Kidney capillary endothelial cell (primary cell): ENCODE data around the gene SLC22A4.
A peak's percentile ranks its signal among the peaks of the same experiment; 100 is the strongest.

Experiments used
- DNase-seq: peaks from one replicate; pipeline ENCODE4 v3.0.0-alpha.2; 2018; ENCODE audit warnings: low spot score

SLC22A4 gene

DNA sequence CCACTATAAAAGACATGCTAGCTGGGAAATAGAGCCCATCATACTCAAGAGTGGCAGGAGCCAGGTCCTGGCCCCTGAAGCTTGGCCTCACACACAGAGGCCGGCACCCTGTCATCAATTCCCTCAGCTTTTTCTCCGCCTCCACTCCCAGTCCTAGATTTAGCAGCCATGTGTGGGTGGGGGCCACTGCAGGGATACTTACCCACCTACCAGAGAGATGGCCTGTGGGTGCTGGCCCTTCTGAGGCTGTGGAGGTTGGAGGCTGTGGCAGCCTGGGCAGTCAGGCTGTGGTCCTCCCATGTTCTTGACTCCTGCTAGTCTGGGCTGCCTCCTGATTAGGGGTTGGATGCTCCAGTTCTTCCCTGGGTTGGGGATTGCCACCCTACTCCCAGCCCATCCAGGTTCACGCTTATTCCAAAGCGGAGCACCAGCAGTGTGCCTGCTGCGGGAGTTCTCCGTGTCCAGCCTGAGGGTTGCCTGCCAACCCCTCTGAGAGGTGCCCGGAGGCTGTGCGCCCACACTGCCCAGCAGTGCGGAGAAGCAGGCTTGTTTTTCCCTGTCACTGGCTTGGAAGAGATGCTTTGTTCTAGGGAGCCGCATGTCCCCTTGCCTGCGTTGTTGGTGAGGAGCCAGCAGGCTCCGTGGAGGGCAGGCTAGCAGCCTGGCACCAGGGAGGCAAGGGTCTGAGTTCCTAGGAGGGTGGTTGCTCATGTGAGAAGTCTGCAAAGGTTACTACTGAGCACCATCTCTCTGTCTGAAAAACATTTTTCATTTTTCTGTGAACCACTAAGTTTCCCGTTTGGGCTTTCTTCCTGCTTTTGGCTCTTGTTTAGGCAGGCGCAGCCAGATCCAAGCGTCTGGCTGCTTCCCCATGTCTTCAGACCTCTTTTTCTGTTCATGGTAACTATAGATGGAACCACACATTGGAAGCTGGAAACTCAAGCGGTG, 82.8 kb downstream of the SLC22A4 start:
- no peak for DNase-seq

DNA sequence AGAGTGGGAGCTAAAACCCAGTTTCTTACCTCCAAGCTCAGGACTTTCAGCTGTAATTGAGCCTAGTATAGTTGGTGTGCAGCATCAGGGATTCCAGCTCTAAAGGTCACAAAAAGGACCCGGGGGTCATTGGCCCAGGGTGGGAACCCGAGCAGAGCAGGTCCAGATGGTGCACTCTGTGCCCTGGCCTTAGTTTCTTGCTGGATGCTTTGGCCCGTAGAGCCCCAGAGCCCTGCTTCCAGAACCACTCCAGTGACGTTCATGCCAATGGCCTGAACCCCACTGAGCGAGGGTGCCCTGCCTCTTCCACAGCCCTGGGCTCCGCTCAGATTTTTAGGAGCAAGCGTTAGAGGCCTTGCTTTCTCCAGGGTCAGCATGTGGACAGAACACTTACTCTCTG, 83.5 kb downstream of the SLC22A4 start:
- DNase-seq: no peak

DNA sequence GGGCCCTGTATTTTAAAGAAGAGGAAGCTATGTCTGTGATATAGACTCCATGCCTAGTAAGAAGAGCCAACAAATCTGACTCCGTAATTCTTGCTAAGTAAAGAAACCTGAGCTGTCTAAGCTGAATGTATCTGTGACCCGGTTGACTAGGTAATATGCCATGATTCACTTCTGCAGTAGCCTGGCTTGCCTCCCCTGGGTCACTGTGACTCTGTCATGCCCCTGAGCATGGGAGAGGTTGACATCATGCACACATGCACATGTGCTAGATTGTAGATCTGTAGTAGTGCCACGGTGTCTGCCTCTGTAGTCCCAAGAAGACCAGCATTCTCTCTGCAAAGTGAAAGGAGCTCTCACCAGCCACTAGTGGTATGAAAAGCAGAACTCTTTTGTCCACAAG, 84.4 kb downstream of the SLC22A4 start:
- DNase-seq: no peak

DNA sequence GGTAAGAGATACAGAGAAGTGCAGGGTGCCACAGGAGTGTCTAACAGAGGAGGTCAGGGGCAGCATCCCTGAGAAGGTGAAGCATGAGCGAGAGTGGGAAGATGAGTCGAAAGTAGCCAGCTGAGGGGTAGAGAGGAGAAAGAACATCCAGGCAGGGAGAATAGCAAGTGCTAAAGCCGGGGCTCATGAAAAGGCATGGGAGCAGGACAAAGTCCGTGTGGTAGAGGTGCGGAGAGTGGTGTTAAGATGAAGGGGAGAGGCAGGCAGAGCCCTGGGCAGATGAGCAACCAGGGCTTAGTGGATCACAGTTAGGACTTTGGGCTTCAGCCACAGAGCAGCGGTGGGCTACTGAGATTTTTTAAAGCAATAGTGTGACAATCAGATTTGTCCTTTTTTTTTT, 85.9 kb downstream of the SLC22A4 start:
- no peak for DNase-seq

DNA sequence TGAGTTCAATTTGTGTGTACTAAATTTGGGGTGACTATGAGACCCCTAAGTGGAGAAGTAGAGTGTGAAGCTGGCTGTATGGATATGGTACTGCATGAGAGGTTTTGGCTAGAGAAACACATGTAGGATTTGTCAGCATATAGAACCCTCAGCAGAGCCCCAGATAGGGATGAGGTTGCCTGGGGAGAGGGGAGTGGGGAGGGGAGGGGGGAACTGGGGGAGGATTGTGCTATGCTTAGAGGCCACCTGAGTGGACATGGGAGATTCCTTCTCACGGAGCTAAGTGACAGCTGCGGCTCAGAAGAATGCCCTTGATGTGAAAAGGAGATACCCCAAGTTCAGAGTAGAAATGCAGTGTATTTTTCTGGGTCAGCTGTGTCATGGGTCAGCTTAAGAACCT, 86.5 kb downstream of the SLC22A4 start:
- DNase-seq: no peak

DNA sequence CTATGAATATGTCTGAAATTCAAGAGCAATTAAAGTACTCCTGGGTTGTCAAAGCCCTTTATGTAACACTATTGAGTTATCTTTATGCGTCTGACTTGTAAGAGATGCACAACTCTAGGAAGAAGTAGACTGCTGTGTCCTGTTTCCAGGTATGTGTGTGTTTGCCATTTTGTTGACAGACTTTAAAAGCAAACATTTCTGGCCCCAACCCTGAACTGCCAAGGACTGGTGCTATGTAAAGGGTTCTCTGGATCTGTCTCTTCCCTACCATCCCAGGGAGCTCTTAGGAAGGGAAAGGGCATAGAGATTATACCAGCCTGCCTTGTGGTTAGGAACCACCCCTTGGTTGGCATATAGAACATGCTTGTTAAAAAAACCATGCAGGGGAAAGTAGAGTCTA, 87.4 kb downstream of the SLC22A4 start:
- no peak for DNase-seq

DNA sequence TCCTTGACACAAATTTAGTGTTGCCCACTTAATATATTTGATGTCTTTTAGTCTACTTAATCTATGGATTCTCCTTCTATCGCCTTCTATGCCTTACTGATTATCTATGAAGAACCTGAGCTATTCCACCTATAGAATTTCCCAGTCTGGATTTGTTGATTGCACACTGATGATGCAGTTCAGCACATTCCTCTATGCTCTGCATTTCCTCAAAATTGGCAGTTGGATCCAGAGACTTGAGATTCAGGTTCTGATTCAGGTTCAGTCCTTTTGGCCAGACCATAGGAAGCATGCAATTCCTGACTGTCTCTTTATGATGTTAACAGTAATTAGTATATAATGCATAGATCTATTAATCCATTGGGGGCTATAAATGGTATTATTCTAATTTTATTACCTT, 89.1 kb downstream of the SLC22A4 start:
- DNase-seq: no peak

DNA sequence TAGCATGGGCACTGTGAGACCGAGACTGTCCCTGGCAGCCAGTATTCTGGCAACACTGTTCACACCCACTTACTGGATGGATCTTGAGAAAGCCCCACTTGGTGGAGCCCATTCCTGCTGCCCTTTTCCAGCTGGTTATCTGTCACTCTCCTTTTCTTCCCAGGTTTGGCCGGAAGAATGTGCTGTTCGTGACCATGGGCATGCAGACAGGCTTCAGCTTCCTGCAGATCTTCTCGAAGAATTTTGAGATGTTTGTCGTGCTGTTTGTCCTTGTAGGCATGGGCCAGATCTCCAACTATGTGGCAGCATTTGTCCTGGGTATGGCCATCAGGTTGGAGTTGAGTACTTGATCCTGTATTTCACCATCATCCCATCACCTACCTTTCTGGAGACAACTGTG, 89.8 kb downstream of the SLC22A4 start:
- DNase-seq: no peak

DNA sequence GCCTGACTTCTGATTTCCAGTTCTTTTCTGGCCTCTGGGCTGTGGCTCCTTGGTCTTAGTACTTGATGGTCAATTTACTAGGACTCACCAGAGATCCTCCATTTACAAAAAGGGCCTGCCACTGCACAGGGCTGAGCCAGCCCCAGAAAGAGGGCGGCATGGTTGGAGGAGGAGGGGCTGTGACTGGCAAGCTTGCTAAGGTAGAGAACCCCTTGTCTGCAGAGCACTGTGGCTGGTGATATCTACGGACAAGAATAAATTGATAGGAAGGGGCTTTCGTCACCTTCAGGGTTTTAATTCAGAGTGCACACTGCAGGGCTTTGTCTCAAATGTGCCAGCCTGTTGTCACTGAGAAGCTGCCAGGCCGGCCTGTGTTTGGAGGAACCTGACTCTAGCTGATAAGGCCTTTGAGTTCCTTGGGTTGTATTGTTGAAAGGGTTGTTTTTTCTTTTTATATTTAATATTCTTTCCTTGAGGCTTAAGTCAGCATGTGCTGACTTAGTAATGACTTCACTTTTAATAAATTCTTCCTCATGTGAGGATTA, 90.4 kb downstream of the SLC22A4 start:
- no peak for DNase-seq

DNA sequence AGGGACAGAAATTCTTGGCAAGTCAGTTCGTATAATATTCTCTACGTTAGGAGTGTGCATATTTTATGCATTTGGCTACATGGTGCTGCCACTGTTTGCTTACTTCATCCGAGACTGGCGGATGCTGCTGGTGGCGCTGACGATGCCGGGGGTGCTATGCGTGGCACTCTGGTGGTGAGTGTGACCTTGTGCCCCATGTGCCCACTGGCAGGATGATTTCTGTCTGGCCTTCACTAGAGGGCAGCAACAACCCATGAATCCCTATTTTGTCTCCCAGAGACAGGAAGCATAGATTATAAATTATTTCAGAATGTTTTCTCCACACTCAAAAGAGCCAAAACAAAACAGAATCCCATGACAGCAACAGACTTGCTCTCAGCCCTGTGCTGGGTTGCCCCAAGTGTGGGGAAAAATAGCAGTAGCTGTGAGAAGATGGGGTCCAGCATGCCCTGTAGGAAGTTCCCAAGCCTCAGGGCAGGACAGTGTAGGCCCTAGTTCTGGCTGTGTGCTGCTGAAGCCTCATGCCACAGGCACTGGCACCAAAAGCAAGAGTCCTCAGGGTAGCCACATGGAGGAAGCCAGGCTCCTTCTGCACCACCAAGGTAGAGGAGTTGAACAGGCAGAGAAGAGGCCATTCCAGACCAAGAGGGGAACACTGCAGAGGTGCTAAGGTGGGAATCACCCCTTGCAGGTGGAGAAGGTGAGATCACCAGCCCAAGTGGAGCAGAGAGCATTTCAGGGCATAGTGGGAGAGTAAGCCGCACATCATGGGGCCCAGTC, 91.3 kb downstream of the SLC22A4 start:
- peak; percentile 78 for DNase-seq

DNA sequence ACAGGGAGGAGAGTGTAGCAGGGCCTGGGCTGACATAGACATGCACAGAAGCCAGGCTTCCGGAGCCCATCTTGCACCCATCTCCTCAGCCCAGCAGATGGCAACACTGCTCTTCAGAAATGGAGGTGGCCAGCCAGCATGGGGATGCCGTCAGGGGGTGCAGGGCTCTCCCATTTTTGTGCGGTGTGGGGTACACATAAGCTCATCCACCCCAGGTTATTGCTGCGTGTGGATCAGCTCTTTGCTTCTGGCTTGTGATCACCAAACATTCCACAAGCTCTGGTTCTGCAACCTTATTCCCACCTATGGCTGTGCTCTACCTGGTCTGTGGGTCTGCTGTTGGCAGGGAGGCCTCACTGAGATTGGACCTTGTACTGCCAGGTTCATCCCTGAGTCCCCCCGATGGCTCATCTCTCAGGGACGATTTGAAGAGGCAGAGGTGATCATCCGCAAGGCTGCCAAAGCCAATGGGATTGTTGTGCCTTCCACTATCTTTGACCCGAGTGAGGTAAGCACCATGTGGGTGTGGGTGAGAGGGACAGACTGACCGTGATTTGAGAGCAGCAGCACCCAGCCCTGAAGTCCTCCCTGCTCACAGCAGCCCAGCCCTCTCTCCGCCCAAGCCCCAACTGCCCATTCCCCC, 92.6 kb downstream of the SLC22A4 start:
- peak; percentile 82 for DNase-seq

DNA sequence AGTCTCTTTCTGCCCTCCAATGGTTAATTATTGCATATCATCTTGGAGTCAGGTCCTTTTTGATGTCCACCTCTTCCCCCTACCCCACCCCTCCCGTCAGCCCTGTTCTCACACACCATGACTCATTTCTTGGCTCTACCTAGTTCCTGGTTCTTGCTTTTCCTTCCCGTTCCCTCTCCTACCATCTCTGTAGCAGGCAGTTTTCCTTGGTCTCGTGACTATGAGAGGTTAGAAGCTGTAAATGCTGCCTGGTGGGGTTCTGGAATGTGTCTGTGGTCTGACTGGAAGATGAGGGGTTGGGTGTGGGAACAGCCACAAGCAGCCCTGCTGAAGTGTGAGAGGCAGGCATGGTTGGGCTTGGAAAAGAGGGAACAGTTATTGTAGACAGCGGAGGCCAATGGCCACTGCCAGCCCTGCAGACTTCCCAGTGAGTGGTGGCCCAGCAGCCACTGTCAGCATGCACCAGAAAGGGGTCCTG, 93.5 kb downstream of the SLC22A4 start:
- DNase-seq: peak; percentile 81

DNA sequence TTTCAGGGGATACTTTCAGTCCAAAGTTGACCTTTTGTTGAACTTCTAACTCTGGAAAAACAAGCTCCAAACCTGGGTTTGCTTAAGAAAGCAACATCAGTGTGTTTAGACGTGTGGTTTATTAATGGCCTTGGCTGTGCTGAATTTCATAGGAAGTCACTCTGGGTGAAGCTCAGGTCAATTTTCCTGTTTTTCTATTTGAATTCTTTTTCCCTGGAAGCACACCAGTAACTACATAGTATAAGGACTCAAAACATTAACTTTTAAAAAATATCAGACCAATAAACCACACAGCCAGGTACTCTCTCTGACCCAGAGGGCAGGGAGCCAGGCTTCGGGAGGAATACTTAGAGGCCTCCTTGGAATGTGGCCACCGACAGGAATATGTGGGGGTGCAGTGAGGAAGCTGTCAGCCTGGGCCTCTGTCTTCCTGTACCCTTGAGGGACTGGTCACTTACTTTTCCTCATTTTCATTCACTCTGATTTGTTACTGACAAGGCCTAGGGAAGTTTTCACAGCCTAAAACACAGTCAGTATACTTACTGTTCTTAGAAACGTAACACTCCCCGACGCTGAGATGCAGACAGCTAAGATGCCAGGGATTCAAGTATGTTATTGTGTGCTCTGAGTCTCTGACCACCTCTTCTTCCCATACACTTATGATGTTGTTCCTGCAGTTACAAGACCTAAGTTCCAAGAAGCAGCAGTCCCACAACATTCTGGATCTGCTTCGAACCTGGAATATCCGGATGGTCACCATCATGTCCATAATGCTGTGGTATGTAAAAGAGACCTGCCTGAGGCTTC, 94.3 kb downstream of the SLC22A4 start:
- DNase-seq: peak; percentile 54

DNA sequence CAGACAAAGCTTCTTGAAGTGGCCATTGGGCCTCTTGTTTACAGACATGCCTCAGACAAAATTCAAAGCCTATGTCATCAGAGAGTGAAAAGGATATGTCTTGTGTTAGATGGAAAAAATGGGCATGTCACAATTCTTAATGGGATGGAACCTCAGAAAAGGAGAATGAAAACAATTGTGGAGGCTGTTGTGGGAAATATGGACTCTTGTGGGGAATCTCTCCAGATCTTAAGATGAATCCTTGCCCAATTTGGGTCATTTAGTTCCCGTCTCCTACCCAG, 94.8 kb downstream of the SLC22A4 start:
- DNase-seq: no peak

DNA sequence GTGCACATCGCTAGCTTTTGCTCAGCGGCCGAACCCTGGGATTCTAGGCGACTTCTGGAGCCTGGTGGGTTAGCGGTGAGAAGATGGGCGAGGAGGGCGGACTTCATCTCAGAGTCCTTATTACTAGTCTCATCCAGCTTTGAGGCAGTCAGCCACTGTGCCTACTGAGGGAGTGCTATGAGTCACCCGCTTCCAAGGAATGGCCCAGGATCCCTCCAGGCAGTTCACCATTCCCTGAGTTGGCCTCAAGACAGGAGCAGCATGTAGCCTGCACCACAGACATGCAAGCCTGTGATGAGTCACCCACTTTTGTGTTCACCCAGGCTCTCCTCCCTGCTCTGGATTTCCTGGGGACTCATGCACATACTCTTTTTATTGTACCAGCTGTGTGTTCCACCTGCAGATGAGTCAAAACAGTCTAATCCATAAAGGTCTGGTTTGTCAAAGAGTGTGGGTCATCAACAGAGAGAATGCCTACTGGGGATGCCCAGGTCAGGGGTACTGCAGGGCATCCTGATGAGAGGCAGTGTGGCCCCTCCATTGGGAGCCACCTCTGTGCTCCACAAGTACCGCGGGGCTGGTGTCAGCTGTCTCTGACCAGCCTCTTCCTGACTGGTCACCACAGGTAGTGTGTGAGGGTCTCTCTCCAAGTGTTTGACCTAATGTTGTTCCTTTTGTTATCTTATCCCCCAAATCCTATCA, 95.5 kb downstream of the SLC22A4 start:
- DNase-seq: peak; percentile 96

DNA sequence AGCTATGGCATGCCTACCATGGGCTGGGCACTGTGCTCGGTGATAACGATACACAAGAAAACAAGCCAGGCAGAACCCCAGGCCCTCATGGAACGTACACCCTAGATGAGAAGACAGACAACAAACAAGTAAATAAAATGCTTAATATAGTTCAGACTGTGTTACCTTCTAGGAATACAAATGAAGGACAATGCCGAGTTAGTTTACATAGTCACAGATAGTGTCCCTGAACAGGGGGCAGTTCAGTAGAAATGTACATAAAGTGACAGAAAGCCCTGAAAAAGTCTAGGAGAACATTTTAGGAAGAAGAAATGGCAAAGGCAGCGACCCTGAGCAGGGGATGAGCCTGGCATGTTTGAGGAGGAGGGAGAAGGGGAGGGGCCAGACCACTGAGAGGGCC, 97.1 kb downstream of the SLC22A4 start:
- DNase-seq: no peak

DNA sequence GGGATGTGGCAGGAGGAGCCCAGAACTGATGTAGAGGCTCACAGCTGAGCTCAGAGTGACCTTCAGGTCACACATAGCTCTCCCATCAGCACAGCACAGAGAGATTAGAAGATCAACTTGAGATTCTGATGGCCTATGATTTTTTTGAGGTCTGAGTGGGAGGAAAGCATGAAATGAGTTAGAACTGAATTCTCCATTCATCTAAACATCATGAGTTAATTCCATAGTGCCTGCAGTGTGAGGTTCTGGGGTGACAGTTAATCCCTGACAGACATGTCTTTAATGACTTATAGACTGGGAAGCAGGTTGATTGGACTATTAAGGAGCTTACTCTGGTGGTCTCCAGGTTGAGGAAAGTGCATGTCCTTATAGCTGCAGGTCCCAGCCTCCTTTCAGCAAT, 97.7 kb downstream of the SLC22A4 start:
- DNase-seq: no peak

DNA sequence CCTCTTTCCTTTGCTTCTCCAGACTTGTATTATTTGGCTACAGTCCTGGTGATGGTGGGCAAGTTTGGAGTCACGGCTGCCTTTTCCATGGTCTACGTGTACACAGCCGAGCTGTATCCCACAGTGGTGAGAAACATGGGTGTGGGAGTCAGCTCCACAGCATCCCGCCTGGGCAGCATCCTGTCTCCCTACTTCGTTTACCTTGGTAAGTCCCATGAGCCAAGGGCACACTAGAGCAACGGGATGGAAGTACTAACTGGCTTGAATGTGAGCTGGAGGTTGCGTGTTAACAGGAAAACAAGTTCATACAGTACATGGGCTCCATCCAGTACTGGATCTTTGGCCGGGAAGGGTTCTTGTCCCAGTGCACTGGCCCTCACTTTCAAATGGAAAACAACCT, 98.2 kb downstream of the SLC22A4 start:
- DNase-seq: no peak

DNA sequence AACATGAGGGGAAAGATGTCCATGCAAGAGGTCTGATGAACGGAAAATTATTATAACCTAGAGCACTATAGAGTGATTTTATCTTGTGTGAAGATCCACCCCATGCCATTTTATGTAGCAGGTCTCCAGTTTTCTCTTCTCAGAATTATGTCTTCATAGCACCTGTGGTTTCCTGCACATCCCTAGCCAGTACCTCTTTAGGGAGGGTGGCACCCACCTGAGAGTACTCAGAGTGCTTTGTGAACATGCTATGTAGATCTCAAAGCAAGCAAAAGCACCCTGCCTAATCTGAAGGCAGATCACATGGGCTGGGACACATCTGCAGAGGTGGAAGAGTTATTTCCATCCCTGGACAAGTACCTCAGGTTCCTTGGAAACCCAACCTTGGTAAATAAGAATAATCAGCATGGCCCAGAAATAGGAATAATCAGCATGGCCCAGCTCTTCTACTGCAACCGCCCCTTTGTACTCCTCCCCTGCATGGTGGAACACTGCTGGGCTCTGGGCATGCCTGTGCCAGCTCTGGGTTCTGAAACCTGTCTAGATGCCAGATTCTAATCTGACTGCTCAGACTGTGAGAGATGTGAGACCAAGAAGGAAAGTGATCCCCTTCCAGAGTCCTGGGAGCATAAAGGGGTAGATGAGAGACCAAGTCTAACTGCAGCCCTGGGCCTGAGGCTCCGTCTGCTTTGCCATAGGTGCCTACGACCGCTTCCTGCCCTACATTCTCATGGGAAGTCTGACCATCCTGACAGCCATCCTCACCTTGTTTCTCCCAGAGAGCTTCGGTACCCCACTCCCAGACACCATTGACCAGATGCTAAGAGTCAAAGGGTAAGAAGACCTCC, 99.0 kb downstream of the SLC22A4 start:
- DNase-seq: no peak
